OCI-M2 (cell line): ENCODE data around the gene TNNC1.

Experiments used
- DNase-seq: peaks from one replicate; lab custom pipeline; 2025; ENCODE audit not compliant: unreplicated experiment; lab: John Stamatoyannopoulos, UW

Gene TNNC1

DNA sequence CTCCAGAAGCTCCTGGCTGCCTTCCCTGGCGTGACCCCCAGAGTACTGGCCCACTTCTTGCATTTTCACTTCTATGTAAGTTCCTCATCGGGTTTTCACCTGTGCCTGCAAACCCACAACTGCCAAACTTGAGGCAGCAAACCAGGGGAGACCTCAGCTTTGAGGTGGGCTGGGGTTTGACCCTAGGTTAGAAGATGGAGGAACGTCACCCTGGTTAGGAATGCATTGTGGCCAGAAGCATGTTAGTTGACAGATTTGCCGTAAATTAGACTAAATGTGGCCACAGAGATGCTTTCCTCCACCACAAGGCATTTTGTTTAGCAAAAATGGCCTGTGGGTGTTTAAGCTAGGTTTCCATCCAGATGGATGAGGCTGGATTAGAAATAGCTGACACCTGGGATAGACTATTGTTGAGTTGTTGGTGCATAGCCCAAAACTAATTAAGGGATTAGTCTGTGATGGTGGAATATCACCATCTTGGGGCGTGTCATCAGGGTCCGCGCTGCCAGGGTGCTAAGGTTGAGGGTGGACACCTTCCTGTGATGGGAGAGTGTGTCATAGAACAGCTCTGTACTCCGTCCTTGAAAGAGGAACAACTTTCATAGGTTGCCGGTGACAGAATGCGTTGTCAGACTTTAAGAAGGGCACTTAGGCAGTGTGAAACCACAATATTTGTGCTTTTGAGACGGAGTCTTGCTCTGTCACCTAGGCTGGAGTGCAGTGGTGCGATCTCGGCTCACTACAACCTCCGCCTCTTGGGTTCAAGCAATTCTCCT is 5.1 kb upstream of the TNNC1 start:
- no peak for DNase-seq

- DNase-seq, result no peak
Observed at GRCh38 chr3:52458031-52458760, 4.4 kb upstream of the TNNC1 start.

- no peak for DNase-seq
Observed at GRCh38 chr3:52456800-52457183, 3.0 kb upstream of the TNNC1 start.

DNA sequence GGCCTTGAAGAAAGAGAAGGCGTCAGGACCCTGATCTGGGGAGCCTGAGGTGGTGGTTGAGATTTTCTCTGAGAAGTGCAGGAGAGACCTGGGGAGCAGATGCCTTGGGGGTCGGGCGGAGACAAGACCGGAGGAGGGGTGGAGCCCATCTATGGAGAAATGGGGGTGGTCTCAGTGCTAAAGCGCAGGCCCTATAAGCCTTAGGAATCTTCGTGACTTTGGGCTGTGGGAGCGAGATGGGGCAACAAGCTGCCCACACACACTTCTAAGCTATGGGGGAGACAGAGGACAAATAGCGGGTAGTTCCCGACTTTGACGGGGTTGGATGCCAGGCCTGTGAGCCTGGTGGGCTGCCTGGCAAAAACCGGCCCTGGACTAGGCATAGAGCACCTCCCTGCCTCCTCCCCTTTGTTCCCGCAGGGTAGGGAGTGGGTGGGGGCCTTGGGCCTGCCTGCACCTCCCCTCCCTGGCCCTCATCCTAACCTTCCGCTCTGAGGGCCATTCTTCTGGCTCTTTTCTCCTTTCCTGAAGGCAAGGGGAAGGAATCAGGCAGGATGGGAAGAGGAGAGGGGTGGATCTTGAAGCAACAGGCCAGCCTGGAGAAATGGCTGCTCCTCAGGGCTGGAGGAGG is 2.4 kb upstream of the TNNC1 start:
- no peak for DNase-seq

DNA sequence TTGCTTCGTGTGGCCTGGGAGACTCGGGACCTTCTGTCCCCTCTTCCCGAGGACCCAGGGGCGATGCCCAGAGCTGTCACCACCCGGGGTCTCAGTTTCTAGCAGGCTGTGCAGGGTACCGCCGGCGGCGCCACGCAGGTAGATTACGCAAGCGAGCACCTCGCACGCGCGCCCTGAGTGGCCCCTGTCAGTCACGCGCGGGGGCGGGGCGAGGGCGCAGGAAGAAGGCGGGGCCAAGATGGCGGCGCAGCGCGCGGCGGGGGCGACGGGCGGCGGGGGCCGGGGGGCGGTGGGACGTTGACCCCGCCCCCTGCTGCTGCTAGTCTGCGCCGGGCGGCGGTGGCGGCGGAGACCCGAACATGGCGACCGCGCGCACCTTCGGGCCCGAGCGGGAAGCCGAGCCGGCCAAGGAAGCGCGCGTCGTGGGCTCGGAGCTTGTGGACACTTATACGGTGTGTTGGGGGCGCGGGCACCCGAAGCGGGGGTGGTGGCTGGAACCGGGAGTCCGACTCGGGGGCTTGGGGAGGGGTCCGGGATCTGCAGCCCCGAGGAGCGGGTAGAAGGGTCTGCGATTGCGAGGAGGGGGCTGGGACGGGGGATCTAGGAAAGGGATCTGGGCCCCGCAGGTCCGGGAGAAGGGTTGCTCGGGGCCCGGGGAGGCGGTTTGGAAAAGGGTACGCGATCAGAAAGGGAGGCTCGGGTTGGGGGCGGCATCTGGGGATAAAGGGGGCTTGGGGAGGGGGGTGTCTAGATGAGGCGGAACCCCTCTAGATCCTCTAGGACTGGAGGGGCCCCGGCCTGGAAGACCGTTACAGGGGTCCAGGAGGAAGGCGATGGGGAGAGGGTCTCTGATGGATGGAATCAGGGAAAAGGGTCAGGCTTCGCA is 1.7 kb upstream of the TNNC1 start, which contains the start of gene NISCH:
Gene NISCH, plus strand, starts transcription at position 322 of the 886 bp plus-strand sequence. Its CDS starts 38 bp downstream, at position 360.
- DNase-seq, result peak; percentile 12

- no peak for DNase-seq
Observed at GRCh38 chr3:52454938-52455282, 1.1 kb upstream of the TNNC1 start.

DNA sequence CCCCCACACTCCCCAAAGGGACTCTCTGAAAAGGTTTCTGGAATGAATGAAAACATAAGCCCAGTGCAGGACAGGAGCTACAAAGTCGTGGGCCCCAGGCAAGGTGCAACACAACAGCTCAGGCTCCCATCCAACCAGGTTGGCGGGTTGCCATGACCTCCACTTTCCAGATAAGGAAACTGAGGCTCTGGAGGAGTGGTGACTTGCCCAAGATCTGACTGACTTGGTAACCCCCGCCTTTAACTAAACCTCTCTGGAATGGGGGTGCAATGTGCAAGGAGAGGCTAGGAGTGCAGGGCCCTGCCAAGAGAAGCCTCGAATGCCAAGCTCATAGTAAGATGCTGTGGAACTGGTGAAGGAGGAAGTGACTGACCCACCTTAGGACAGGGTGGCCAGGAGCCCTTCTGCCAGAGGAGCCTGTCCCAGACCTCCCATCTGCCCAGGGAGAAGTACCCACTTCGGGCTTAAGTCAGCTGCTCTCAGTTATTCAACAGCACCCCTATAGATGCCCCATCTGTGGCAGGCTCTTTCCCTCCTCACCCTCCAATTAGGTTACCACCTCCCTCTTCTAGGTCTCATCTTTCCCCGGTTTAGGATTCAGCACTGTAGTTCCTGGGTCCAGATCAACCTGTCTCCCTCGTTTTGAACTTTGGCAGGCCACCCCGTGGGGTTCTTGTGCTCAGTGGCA is 553 bp upstream of the TNNC1 start:
- DNase-seq, result no peak

GRCh38 chr3:52452570-52453221 is 1.1 kb downstream of the TNNC1 start:
- DNase-seq, result no peak

DNA sequence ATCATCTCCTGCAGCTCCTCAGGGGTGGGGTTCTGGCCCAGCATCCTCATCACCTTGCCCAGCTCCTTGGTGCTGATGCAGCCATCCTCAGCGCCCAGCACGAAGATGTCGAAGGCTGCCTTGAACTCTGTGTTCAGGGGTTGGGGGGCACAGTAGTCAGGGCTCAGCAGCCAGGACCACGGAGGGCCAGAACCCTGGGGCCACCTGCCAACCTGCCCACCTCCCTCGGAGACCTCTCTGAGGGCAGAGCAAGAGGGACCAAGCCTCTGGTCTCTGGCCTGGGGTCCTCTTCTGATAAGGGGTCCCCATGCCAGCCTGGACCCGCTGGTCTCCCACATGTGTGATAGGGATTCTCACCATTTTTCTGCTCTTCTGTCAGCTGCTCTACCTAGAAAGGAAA is 1.7 kb downstream of the TNNC1 start:
- no peak for DNase-seq

- DNase-seq, result no peak
Observed at GRCh38 chr3:52451237-52452083, 2.4 kb downstream of the TNNC1 start.

DNA sequence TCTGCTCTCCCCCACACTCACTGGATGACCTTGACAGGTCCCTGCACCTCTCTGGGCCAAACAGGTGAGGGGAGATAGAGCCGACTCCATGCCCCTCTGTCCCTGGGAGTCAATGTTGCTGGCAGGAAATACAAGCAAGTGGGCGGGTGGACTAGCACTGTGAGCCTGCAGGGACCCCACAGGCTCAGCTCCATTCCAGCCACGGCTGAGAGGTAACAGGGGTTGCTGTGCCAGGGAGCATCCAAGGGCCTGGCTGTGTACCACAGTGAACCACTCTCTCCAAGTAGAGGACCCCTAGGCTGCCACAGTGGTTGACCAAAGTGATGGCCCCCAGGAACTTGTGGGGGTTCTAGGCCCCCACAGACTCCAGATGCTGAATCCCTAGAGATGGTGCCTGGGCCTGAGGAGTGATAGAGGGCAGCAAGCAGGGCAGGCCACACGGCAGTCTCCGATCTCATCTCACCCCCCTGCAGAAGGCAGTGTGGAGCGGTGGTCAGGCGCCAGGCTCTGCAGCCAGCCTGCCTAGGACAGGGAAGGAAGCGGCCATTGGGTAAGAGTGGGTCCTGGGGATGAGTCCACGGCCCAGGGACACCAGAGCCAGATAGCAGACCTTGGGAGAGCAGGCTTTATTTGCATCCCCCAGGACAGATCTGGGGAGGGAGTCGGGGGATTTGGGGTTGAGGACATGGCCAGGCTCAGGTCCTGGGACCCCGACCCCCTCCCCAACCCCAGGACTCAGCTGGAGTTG is 3.2 kb downstream of the TNNC1 start:
- no peak for DNase-seq

DNA sequence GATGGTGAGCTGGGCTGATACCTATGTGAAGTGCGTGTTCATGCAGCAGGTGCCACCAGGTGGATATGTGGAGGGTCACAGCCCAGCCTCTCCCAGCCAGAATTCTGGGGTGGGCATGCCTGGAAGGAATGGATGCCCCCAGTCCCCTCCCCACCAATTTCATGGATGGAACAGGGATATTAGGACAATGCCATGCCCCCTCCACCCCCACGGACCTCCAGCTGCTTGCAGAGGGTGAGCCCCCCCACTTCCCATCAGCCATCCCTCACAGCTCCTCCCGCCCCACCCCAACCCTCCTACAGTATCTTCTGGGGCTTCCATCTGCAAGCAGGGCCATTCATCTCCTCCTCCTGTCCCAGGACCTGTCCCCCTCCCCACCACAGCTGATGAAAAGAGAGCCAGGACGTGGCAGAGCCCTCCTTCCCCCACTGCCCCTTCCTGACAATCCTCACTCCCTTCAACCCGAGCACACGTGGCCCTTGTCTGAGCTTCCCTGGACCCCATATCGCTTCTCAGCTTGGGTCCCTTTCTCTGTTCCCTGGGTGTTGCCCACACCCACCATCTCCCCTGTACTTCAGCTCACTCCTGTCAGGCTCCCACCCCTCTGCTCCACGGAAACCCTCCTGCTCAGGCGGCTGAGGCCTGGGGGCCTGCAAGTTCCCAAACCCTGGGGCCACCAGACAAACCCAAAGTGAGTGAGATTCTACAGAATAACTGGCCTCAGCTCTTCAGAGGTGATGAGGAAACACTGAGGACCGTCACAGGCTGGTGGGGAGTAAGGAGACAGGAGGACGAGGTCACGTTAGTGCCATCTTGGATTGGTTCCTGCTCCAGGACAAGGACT is 6.1 kb downstream of the TNNC1 start:
- DNase-seq, result no peak

DNA sequence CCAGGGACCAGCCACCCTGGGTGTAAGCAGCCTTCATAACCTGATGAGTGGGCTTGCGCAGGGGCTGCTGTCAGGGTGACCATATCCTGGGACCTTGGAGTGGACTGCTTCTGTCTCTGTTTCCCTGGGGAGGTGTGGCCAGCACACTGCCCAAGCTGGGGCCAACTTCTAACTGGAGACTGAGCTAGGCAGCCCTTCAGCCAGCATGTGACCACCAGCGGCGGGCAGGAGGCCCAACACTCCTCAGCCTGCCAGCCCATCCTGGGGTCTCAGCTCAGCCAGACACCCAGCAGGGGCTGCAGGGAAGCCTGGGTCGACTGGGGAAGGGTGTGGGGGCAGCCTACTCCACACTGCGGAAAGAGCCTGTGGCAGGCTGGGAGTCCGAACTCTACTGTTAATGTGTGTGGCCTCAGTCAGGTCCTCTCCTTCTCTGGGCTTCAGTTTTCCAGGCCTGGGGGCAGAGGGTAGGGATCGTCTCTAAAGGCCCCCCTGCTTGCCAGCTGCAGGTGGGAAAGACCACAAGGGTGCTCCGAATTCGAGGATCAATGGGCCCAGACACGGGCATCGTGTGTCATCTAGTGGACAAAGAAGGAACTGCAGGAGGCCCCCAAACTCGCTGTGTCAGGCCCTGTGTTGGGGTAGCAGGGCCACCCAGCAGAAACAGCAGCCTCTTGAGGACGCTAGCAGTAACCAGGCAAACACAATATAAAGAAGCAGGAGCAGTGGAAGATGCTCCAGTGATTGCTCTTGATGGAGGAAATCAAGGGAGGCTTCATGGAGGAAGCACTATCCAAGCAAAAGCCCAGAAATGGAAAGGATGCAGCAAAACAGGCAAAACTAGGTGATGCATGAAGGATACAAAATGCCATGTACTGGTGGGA is 7.0 kb downstream of the TNNC1 start:
- peak; percentile 7 for DNase-seq

- DNase-seq, result no peak
Observed at GRCh38 chr3:52446042-52446441, 7.8 kb downstream of the TNNC1 start.

- no peak for DNase-seq
Observed at GRCh38 chr3:52444860-52445793, 8.7 kb downstream of the TNNC1 start, which contains the start of gene SEMA3G. Gene SEMA3G, minus strand, starts transcription at chr3:52445103. Its CDS starts 76 bp downstream, at chr3:52445027.
